HG03520 (cell line): ENCODE measurements around the gene ANKRD2.
"Not testable (repeated sequence)": the region's sequence is repeated elsewhere in the genome, so short reads cannot be mapped to it uniquely, and the experiment has no call there.

Experiments
- ATAC-seq: cut with Tn5 transposase; IDR thresholded peaks from one replicate; pipeline ENCODE4 v1.9.1; 2021; ENCODE audit warnings: mild to moderate bottlenecking, moderate library complexity; ENCODE audit not compliant: unreplicated experiment

The ANKRD2 gene

GRCh38 chr10:97570789-97571471 is 1.6 kb upstream of the ANKRD2 start:
- no peak for ATAC-seq

- ATAC-seq = no peak
Measured at GRCh38 chr10:97571622-97572021, 957 bp upstream of the ANKRD2 start.

GRCh38 chr10:97573021-97573420 is 442 bp downstream of the ANKRD2 start:
- no peak for ATAC-seq

- no peak for ATAC-seq
Measured at GRCh38 chr10:97573672-97574071, 1.1 kb downstream of the ANKRD2 start.

- no peak for ATAC-seq
Measured at GRCh38 chr10:97574374-97575126, 2.0 kb downstream of the ANKRD2 start.

GRCh38 chr10:97575127-97575668 is 2.6 kb downstream of the ANKRD2 start:
- ATAC-seq = no peak

GRCh38 chr10:97576487-97576886 is 3.9 kb downstream of the ANKRD2 start:
- not testable (repeated sequence) for ATAC-seq

GRCh38 chr10:97577701-97578100 is 5.1 kb downstream of the ANKRD2 start:
- no peak for ATAC-seq

- ATAC-seq = no peak
Measured at GRCh38 chr10:97578171-97578844, 5.7 kb downstream of the ANKRD2 start.

- no peak for ATAC-seq
Measured at GRCh38 chr10:97580421-97581367, 8.1 kb downstream of the ANKRD2 start.

GRCh38 chr10:97582169-97582568 is 9.6 kb downstream of the ANKRD2 start:
- ATAC-seq = no peak

- no peak for ATAC-seq
Measured at GRCh38 chr10:97583476-97583875, 10.9 kb downstream of the ANKRD2 start.

GRCh38 chr10:97584060-97584797 is 11.7 kb downstream of the ANKRD2 start, which contains the start of gene HOGA1:
HOGA1 (plus strand) TSS chr10:97584389; CDS start chr10:97584704, 315 bp downstream.
- ATAC-seq = peak; percentile 51

- ATAC-seq = no peak
Measured at GRCh38 chr10:97584798-97585438, 12.3 kb downstream of the ANKRD2 start.

GRCh38 chr10:97585439-97585811 is 12.8 kb downstream of the ANKRD2 start:
- no peak for ATAC-seq

- ATAC-seq = no peak
Measured at GRCh38 chr10:97587183-97587582, 14.6 kb downstream of the ANKRD2 start.

- no peak for ATAC-seq
Measured at GRCh38 chr10:97589479-97589878, 16.9 kb downstream of the ANKRD2 start, which contains the start of gene C10orf62. C10orf62 (plus strand) TSS chr10:97589721; CDS start chr10:97589898, 177 bp downstream.

GRCh38 chr10:97590082-97590747 is 17.6 kb downstream of the ANKRD2 start:
- ATAC-seq = no peak
